Liver (tissue), 9 donors: Measurements from ENCODE around the gene HSH2D. TPM values are rescaled to one million over a fixed set of nuclear protein-coding genes. Genes with fewer than 3 reads are reported as not detected.
A peak's percentile ranks its signal among the peaks of the same experiment; 100 is the strongest.

Experiments used
- DNase-seq: peaks from one replicate; pipeline ENCODE4 v3.0.0-alpha.2; 2017; ENCODE audit warnings: low spot score
- H3K27ac ChIP-seq, 2 donors: one replicate each; pipeline ENCODE4 v1.7.0; 2013; ENCODE audit warnings: inconsistent platforms in 2 of 2, low read length in 2 of 2, control low read depth in 1 of 2, low read depth in 1 of 2, mild to moderate bottlenecking in 1 of 2
- H3K27me3 ChIP-seq, 4 donors: one replicate each; pipeline versions ENCODE4 v1.6.1 to v1.7.0; 2013; ENCODE audit warnings: low read length in 3 of 4, inconsistent platforms in 1 of 4, mild to moderate bottlenecking in 1 of 4, moderate library complexity in 1 of 4; ENCODE audit not compliant: control insufficient read depth in 4 of 4, insufficient read depth in 4 of 4
- H3K36me3 ChIP-seq, 4 donors: one replicate each; pipeline versions ENCODE4 v1.6.1 to v1.7.0; 2013; ENCODE audit warnings: low read length in 3 of 4, mild to moderate bottlenecking in 3 of 4, low read depth in 1 of 4, moderate library complexity in 1 of 4; ENCODE audit not compliant: control insufficient read depth in 4 of 4, insufficient read depth in 3 of 4
- H3K4me1 ChIP-seq, 4 donors: one replicate each; pipeline versions ENCODE4 v1.6.1 to v1.7.0; 2013; ENCODE audit warnings: low read length in 3 of 4, mild to moderate bottlenecking in 3 of 4, moderate library complexity in 1 of 4; ENCODE audit not compliant: control insufficient read depth in 4 of 4, insufficient read depth in 4 of 4
- H3K4me3 ChIP-seq, 3 donors: one replicate each; pipeline versions ENCODE4 v1.6.1 to v1.7.0; 2013; ENCODE audit warnings: low read length in 3 of 3, control low read depth in 1 of 3, low read depth in 1 of 3, mild to moderate bottlenecking in 1 of 3
- H3K9ac ChIP-seq, 2 donors: one replicate each; pipeline ENCODE4 v1.7.0; 2013; ENCODE audit warnings: low read length in 2 of 2, mild to moderate bottlenecking in 2 of 2, moderate library complexity in 2 of 2, control low read depth in 1 of 2, low read depth in 1 of 2
- H3K9me3 ChIP-seq, 4 donors: one replicate each; pipeline versions ENCODE4 v1.6.1 to v1.7.0; 2013; ENCODE audit warnings: low read length in 3 of 4; ENCODE audit not compliant: control insufficient read depth in 4 of 4
- ATF3 ChIP-seq: IDR thresholded peaks from 2 replicates; pipeline ENCODE4 v1.6.1; 2016; ENCODE audit warnings: antibody characterized with exemption
- CTCF ChIP-seq: fragments of 150-350 bp; IDR thresholded peaks from 2 replicates; pipeline ENCODE4 v1.5.1; 2017; ENCODE audit warnings: improper control_type of control experiment, low read depth, low read length; ENCODE audit not compliant: missing input control
- FOXA1 ChIP-seq: IDR thresholded peaks from 2 replicates; pipeline ENCODE4 v1.6.1; 2016; ENCODE audit warnings: antibody characterized with exemption
- FOXA2 ChIP-seq: IDR thresholded peaks from 2 replicates; pipeline ENCODE4 v1.6.1; 2016; ENCODE audit warnings: antibody characterized with exemption
- GABPA ChIP-seq, 2 donors: IDR thresholded peaks in 1 of 2; conservative IDR thresholded peaks in 1 of 2; 2 replicates each; pipeline ENCODE4 v1.6.1; 2016; ENCODE audit warnings: antibody characterized with exemption in 2 of 2, mild to moderate bottlenecking in 1 of 2, moderate library complexity in 1 of 2
- HNF4A ChIP-seq, 2 donors: conservative IDR thresholded peaks; 2 replicates each; pipeline ENCODE4 v1.6.1; 2016; ENCODE audit warnings: antibody characterized with exemption in 2 of 2, mild to moderate bottlenecking in 2 of 2
- HNF4G ChIP-seq: IDR thresholded peaks from 2 replicates; pipeline ENCODE4 v1.6.1; 2016; ENCODE audit warnings: antibody characterized with exemption
- JUND ChIP-seq, 2 donors: IDR thresholded peaks; 2 replicates each; pipeline ENCODE4 v1.6.1; 2016; ENCODE audit warnings: antibody characterized with exemption in 2 of 2
- MAX ChIP-seq: IDR thresholded peaks from 2 replicates; pipeline ENCODE4 v1.6.1; 2016; ENCODE audit warnings: antibody characterized with exemption
- NR2F2 ChIP-seq: IDR thresholded peaks from 2 replicates; pipeline ENCODE4 v1.6.1; 2016; ENCODE audit warnings: antibody characterized with exemption
- RAD21 ChIP-seq, 2 donors: IDR thresholded peaks; 2 replicates each; pipeline ENCODE4 v1.6.1; 2016; ENCODE audit warnings: antibody characterized with exemption in 2 of 2, mild to moderate bottlenecking in 2 of 2
- REST ChIP-seq: IDR thresholded peaks from 2 replicates; pipeline ENCODE4 v1.6.1; 2016; ENCODE audit warnings: antibody characterized with exemption, mild to moderate bottlenecking
- RXRA ChIP-seq, 2 donors: IDR thresholded peaks; 2 replicates each; pipeline ENCODE4 v1.6.1; 2017 to 2018; ENCODE audit warnings: antibody characterized with exemption in 2 of 2, mild to moderate bottlenecking in 1 of 2
- YY1 ChIP-seq: IDR thresholded peaks from 2 replicates; pipeline ENCODE4 v1.6.1; 2016; ENCODE audit warnings: antibody characterized with exemption, mild to moderate bottlenecking
- ZBTB33 ChIP-seq: IDR thresholded peaks from 2 replicates; pipeline ENCODE4 v1.6.1; 2016; ENCODE audit warnings: antibody characterized with exemption
- WGBS: extraction: QIAGEN DNeasy Blood & Tissue Kit; methylation state at CpG from one replicate; pipeline ENCODE4 v1.1.7; 2013; 5-methylcytosine and 5-hydroxymethylcytosine counted together
- polyA plus RNA-seq, 2 donors: library from polyadenylated mRNA; stranded (reverse) in 1 of 2; unstranded in 1 of 2; fragments of 200-250 nt in 1 of 2; fragments of >200 nt in 1 of 2; fragmentation: Nextera tagmentation in 1 of 2; extraction: Ambion mirVana in 1 of 2; gene quantifications; one replicate each; pipeline versions ENCODE4 v1.2.1 to v1.2.3, GENCODE V29; 2013 to 2015
- total RNA-seq, 2 donors: library from RNA; depleted of rRNA; stranded (reverse); fragments of >200 nt; gene quantifications; one replicate each; pipeline ENCODE4 v1.2.3, GENCODE V29; 2014
- donor health status: healthy.
- donor health status: healthy.
- donor health status: healthy.
- donor health status: healthy.
- donor health status: healthy.

The HSH2D gene
- total and polyA plus RNA-seq, 4 donors = 0.33 to 2.9 (median 1.2) TPM

GRCh38 chr19:16185768-16186123 is 42.3 kb downstream of the HSH2D start:
- H3K4me1 ChIP-seq = peaks cover 8 to 29% (median 21%) of the 10 kb centered on the region in 4 donors

GRCh38 chr19:16188521-16188920 is 45.0 kb downstream of the HSH2D start:
- DNase-seq = no peak
- Histone ChIP-seq H3K36me3 (peaks cover 10 to 35% (median 20%) of the 10 kb centered on the region in 4 donors), H3K27ac (no peak overlapping the region), H3K27me3 (no peaks in the 10 kb centered on the region), H3K9me3 (no peaks in the 10 kb centered on the region), H3K4me1 (peaks cover 8 to 23% (median 16%) of the 10 kb centered on the region in 4 donors), H3K4me3 (no peak overlapping the region), H3K9ac (no peak overlapping the region)
- TF ChIP-seq GABPA (IDR thresholded peaks at IDR 0.05 in 1 of 2, conservative IDR thresholded peaks at IDR 0.05 in 1 of 2) (no peak), RAD21 (IDR thresholded peaks at IDR 0.05) (no peak), FOXA1 (no peak), HNF4A (conservative IDR thresholded peaks at IDR 0.05) (no peak), REST (no peak), YY1 (no peak), NR2F2 (no peak), ATF3 (no peak), HNF4G (no peak)
- WGBS = 98% methylated on average over 3 of the region's 3 CpGs

More at GRCh38 chr19:16185768-16186123, 42.3 kb downstream of the HSH2D start:
- Histone ChIP-seq H3K27me3 (no peaks in the 10 kb centered on the region), H3K9me3 (no peaks in the 10 kb centered on the region), H3K9ac (peak overlapping the region; percentile 79 to 87), H3K27ac (peak overlapping the region; percentile 63 to 64), H3K36me3 (peaks cover 2 to 20% (median 11%) of the 10 kb centered on the region in 4 donors), H3K4me3 (peak overlapping the region; percentile 75 to 97 (median 95))
- WGBS = under 1% methylated on average over 20 of the region's 20 CpGs
- TF ChIP-seq CTCF (peak; percentile 10), RAD21 (IDR thresholded peaks at IDR 0.05) (peak; percentile 7 to 18), FOXA1 (no peak), RXRA (IDR thresholded peaks at IDR 0.05) (no peak), JUND (IDR thresholded peaks at IDR 0.05) (no peak)
- DNase-seq = peak; percentile 52

GRCh38 chr19:16190198-16190597 is 46.7 kb downstream of the HSH2D start:
- H3K9ac ChIP-seq = no peak overlapping the region
- no peak overlapping the region for H3K4me3 ChIP-seq
- no peak for DNase-seq
- H3K36me3 ChIP-seq = peaks cover 10 to 35% (median 20%) of the 10 kb centered on the region in 4 donors
- no peak overlapping the region for H3K27ac ChIP-seq
- H3K9me3 ChIP-seq = no peaks in the 10 kb centered on the region
- 74% methylated on average over 6 of the region's 6 CpGs for WGBS
- H3K4me1 ChIP-seq = peaks cover 7 to 12% (median 12%) of the 10 kb centered on the region in 4 donors
- no peaks in the 10 kb centered on the region for H3K27me3 ChIP-seq
- no peak for TF ChIP-seq ZBTB33
- no peak for TF ChIP-seq YY1
- TF ChIP-seq MAX = no peak
- TF ChIP-seq FOXA1 = no peak
- TF ChIP-seq HNF4G = no peak
- no peak for TF ChIP-seq FOXA2
- no peak for TF ChIP-seq GABPA (IDR thresholded peaks at IDR 0.05 in 1 of 2, conservative IDR thresholded peaks at IDR 0.05 in 1 of 2)
- TF ChIP-seq RXRA (IDR thresholded peaks at IDR 0.05) = no peak
- TF ChIP-seq NR2F2 = no peak
- TF ChIP-seq REST = no peak
- no peak for TF ChIP-seq RAD21 (IDR thresholded peaks at IDR 0.05)
- no peak for TF ChIP-seq HNF4A (conservative IDR thresholded peaks at IDR 0.05)
